GM10248 (cell line): Measurements from ENCODE around the gene MMP21.

ENCODE experiments used
- CTCF ChIA-PET: fragments of 300-600 bp; sonication (Branson Sonifier 250); formaldehyde crosslinking; extraction: SDS; loops from one replicate; lab custom pipeline; 2021; ENCODE audit warnings: antibody characterized with exemption; lab: Yijun Ruan, JAX
- POLR2A ChIA-PET: fragments of 350-650 bp; sonication (Branson Sonifier 250); formaldehyde crosslinking; extraction: SDS; loops from one replicate; lab custom pipeline; 2020; ENCODE audit warnings: antibody characterized with exemption; lab: Yijun Ruan, JAX
- DNase-seq: peaks from one replicate; pipeline ENCODE4 v3.0.0; 2012; ENCODE audit errors: extremely low spot score
- TF ChIP-seq, protein P1 (sequence below): IDR thresholded peaks from 2 replicates; pipeline ENCODE4 v1.5.1; 2012; ENCODE audit warnings: mild to moderate bottlenecking, low read depth; ENCODE audit errors: extremely low read depth, missing control alignments, control extremely low read depth

MMP21 gene

GRCh38 chr10:125783408-125783807 lies 7.8 kb upstream of the MMP21 start:
- CTCF ChIA-PET: interaction anchor here (1.5 to 2.3 kb wide), 4 partner anchors 9 to 23 kb away, joined by 3 to 10 read pairs (median 6); no protein-coding TSS in a partner anchor
- DNase-seq: no peak
- POLR2A ChIA-PET: interaction anchor here (0.6 kb wide), 1 partner anchor 11 kb away, joined by 4 read pairs; no protein-coding TSS in a partner anchor
- TF ChIP-seq, protein P1, sequence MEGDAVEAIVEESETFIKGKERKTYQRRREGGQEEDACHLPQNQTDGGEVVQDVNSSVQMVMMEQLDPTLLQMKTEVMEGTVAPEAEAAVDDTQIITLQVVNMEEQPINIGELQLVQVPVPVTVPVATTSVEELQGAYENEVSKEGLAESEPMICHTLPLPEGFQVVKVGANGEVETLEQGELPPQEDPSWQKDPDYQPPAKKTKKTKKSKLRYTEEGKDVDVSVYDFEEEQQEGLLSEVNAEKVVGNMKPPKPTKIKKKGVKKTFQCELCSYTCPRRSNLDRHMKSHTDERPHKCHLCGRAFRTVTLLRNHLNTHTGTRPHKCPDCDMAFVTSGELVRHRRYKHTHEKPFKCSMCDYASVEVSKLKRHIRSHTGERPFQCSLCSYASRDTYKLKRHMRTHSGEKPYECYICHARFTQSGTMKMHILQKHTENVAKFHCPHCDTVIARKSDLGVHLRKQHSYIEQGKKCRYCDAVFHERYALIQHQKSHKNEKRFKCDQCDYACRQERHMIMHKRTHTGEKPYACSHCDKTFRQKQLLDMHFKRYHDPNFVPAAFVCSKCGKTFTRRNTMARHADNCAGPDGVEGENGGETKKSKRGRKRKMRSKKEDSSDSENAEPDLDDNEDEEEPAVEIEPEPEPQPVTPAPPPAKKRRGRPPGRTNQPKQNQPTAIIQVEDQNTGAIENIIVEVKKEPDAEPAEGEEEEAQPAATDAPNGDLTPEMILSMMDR: no peak

GRCh38 chr10:125782616-125783015 lies 7.0 kb upstream of the MMP21 start:
- no peak for DNase-seq
- ChIA-PET POLR2A (interaction anchor here (0.6 kb wide), 1 partner anchor 12 kb away, joined by 4 read pairs; no protein-coding TSS in a partner anchor), CTCF (interaction anchor here (0.8 to 2.0 kb wide), 3 partner anchors 10 to 46 kb away, joined by 3 to 6 read pairs (median 3); no protein-coding TSS in a partner anchor)
- TF ChIP-seq, protein P1: no peak

GRCh38 chr10:125782054-125782453 lies 6.4 kb upstream of the MMP21 start:
- TF ChIP-seq, protein P1: no peak
- CTCF ChIA-PET: interaction anchor here (0.8 kb wide), 1 partner anchor 45 kb away, joined by 3 read pairs; no protein-coding TSS in a partner anchor
- POLR2A ChIA-PET: no interaction called here
- DNase-seq: no peak

GRCh38 chr10:125781374-125781773 lies 5.8 kb upstream of the MMP21 start:
- TF ChIP-seq, protein P1: no peak
- DNase-seq: no peak
- ChIA-PET POLR2A (no interaction called here), CTCF (no interaction called here)

DNA sequence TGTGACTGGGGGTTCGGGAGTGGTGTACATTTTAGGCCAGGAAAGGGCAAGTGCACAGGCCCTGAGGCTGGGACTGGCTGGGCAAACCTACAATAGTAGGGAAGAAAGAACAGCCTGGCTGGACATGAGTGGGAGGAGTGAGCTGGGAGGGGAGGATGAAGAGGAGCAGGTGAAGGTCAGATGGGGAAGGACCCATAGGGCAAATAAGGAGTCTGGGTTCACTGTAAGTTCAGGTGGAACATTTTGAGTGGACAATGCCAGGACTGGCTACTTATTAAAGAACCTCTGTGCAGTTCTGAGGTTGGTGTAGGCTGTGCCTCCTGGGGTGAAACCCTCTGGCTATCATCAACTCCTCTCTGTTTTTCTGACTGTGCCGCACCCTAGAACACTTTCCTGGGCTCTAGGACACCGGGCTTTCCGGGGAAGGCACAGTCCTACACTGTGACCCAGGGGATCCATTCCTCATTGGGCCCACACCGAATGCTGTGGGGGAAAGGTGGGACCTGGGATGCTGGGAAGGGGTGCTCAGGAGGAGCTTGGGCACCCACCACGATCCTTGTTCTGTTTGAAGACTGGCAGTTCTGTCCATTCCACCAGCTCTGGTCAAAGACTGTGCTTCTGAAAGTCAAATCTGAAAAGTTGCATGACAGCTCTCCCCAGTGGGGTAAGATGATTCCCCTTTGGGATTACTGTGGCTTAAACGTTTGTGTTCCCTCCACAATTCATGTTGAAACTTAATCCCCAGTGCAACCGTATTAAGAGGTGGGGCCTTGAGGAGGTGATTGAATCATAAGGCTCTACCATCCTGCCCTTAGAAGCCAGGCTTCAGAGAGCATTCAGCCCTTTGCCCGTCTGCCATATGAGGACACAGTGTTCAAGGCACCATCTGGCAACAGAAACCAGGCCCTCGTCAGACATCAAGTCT lies 4.0 kb upstream of the MMP21 start:
- POLR2A ChIA-PET: no interaction called here

GRCh38 chr10:125778556-125778955 lies 2.9 kb upstream of the MMP21 start:
- POLR2A ChIA-PET: no interaction called here
- DNase-seq: no peak
- CTCF ChIA-PET: no interaction called here
- TF ChIP-seq, protein P1: no peak

More for the DNA sequence above, 4.0 kb upstream of the MMP21 start:
- DNase-seq: no peak
- CTCF ChIA-PET: no interaction called here
- TF ChIP-seq, protein P1: no peak
